HepG2 (cell line): Measurements from ENCODE around the gene SLC9A1. TPM values are rescaled to one million over a fixed set of nuclear protein-coding genes. Genes with fewer than 3 reads are reported as not detected.

Source experiments
- GFI1 ChIP-seq: sonication (generic); formaldehyde crosslinking; IDR thresholded peaks from 2 replicates; pipeline ENCODE4 v1.5.0; 2020; ENCODE audit warnings: missing genetic modification reagents, mild to moderate bottlenecking, borderline replicate concordance
- HDAC6 ChIP-seq: fragments of 200-600 bp; sonication (generic); IDR thresholded peaks from 2 replicates; pipeline ENCODE4 v1.7.0; 2017; ENCODE audit warnings: mild to moderate bottlenecking, antibody characterized with exemption, low read length, low read depth
- KMT2A ChIP-seq: sonication (generic); formaldehyde crosslinking; IDR thresholded peaks from 2 replicates; pipeline ENCODE4 v1.4.0; 2020; ENCODE audit warnings: missing genetic modification reagents
- PHF20 ChIP-seq: sonication (generic); formaldehyde crosslinking; IDR thresholded peaks from 2 replicates; pipeline ENCODE4 v1.5.0; 2020; ENCODE audit warnings: mild to moderate bottlenecking, missing genetic modification reagents
- POLR2G ChIP-seq: fragments of 200-400 bp; formaldehyde crosslinking; IDR thresholded peaks from 2 replicates; pipeline ENCODE4 v1.6.1; 2018; ENCODE audit warnings: mild to moderate bottlenecking, low read depth, low read length, moderate library complexity
- RXRB ChIP-seq: IDR thresholded peaks from 2 replicates; pipeline ENCODE4 v1.6.1; 2016; ENCODE audit warnings: borderline replicate concordance, missing genetic modification reagents, missing compliant biosample characterization
- ZFP36L1 ChIP-seq: sonication (generic); formaldehyde crosslinking; IDR thresholded peaks from 2 replicates; pipeline ENCODE4 v1.8.0; 2022; ENCODE audit warnings: mild to moderate bottlenecking, missing genetic modification reagents, moderate library complexity
- ZFP90 ChIP-seq: sonication (generic); formaldehyde crosslinking; IDR thresholded peaks from 2 replicates; pipeline ENCODE4 v1.8.0; 2022; ENCODE audit warnings: missing genetic modification reagents, mild to moderate bottlenecking, inconsistent platforms, borderline replicate concordance
- ZNF296 ChIP-seq: sonication (generic); formaldehyde crosslinking; conservative IDR thresholded peaks from 2 replicates; pipeline ENCODE4 v1.5.0; 2020; ENCODE audit warnings: mild to moderate bottlenecking, missing genetic modification reagents
- polyA plus RNA-seq, 8 experiments: library from polyadenylated mRNA; depleted of rRNA in 3 of 8; stranded (reverse) in 7 of 8; unstranded in 1 of 8; fragments of >200 nt; fragmentation: Illumina TruSeq in 4 of 8; extraction: Trizol in 4 of 8; gene quantifications; 2 replicates each; pipeline versions ENCODE4 v1.2.1 to v1.2.3, GENCODE V29; 2011 to 2016; ENCODE audit warnings: low read depth in 4 of 8, missing spikeins in 1 of 8, mixed read lengths in 1 of 8; ENCODE audit not compliant: insufficient read depth in 1 of 8
- total RNA-seq, 5 experiments: library from RNA; depleted of rRNA; stranded (reverse); fragments of >200 nt; fragmentation: Illumina TruSeq; extraction: Trizol; gene quantifications; 2 replicates each; pipeline ENCODE4 v1.2.3, GENCODE V29; 2016; ENCODE audit warnings: low read depth in 1 of 5
- TF ChIP-seq, protein P1 (sequence below): sonication (generic); formaldehyde crosslinking; IDR thresholded peaks from 2 replicates; pipeline ENCODE4 v1.5.0; 2020; ENCODE audit warnings: missing genetic modification reagents
- TF ChIP-seq, protein P2 (sequence below): sonication (generic); formaldehyde crosslinking; IDR thresholded peaks from 2 replicates; pipeline ENCODE4 v1.8.0; 2022; ENCODE audit warnings: mild to moderate bottlenecking, missing genetic modification reagents
- TF ChIP-seq, protein P3 (sequence below): sonication (generic); formaldehyde crosslinking; conservative IDR thresholded peaks from 2 replicates; pipeline ENCODE4 v1.8.0; 2022; ENCODE audit warnings: missing genetic modification reagents
- TF ChIP-seq, protein P4 (sequence below), 2 experiments: sonication (generic) in 1 of 2; formaldehyde crosslinking in 1 of 2; IDR thresholded peaks; 2 replicates each; pipeline versions ENCODE4 v1.4.0 to v1.6.1; 2018 to 2020; ENCODE audit warnings: missing genetic modification reagents in 2 of 2, borderline replicate concordance in 1 of 2, low read depth in 1 of 2, mild to moderate bottlenecking in 1 of 2, missing biosample characterization in 1 of 2
- TF ChIP-seq, protein P5 (sequence below): sonication (generic); formaldehyde crosslinking; IDR thresholded peaks from 2 replicates; pipeline ENCODE4 v1.5.1; 2020; ENCODE audit warnings: missing genetic modification reagents, mild to moderate bottlenecking, borderline replicate concordance
- TF ChIP-seq, protein P6 (sequence below): sonication (generic); formaldehyde crosslinking; IDR thresholded peaks from 2 replicates; pipeline ENCODE4 v1.5.0; 2020; ENCODE audit warnings: mild to moderate bottlenecking, missing genetic modification reagents, borderline replicate concordance

Gene SLC9A1
- total and polyA plus RNA-seq, 2 of the 13 experiments (the other 11 are each of a cell fraction or from before 2014, with no cell fraction given) = 1.4 to 2.9 TPM

DNA sequence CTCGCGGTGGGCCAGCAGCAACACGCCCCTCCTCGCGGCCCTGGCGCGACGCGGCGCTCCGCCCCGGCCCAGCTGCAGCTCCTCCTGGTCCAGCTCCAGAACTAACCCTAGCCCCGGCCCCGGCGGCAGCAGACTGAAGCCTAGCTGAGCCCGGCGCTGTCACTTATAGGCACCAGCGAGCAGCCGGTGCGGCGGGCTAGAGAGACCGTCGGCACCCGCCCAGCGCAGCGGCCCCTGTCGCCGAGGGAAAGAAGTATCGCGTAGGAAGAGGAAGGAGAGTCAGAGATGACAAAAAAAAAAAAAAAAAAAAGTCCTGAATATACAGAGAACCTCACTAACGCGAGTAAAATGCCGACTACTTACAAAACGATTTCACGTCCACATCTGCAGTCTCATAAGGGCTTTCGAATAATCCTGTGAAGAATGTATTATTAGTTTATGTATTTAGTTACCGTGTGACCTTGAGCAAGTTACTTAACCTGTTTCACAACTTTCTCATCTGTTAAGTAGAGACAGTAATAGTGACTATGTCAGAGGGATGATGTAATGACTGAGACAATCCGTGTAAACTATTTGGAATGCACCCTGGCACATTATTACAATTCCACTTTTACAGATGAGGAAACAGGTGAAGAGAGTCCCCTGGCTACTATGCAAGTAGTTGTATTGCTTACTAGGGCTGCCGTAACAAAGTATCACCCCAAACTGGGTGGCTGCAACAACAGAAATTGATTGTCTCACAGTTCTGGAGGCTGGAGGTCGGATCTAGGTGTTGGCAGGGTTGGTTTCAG, at the start of gene SLC9A1 (continued):
- TF ChIP-seq, protein P1, sequence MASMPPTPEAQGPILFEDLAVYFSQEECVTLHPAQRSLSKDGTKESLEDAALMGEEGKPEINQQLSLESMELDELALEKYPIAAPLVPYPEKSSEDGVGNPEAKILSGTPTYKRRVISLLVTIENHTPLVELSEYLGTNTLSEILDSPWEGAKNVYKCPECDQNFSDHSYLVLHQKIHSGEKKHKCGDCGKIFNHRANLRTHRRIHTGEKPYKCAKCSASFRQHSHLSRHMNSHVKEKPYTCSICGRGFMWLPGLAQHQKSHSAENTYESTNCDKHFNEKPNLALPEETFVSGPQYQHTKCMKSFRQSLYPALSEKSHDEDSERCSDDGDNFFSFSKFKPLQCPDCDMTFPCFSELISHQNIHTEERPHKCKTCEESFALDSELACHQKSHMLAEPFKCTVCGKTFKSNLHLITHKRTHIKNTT (CRISPR knock-in tag) = no peak
- TF ChIP-seq ZNF296 (CRISPR knock-in tag) (no peak), POLR2G (peak; percentile 99), PHF20 (CRISPR knock-in tag) (peak; percentile 82), HDAC6 (no peak), RXRB (CRISPR knock-in tag) (peak; percentile 83), ZFP36L1 (peak; percentile 47; the same call in 1 of the 2 replicates), GFI1 (CRISPR knock-in tag) (0 out of 2 replicates have a peak, but pooled peaks have one; percentile 55), ZFP90 (CRISPR knock-in tag) (peak; percentile 96), KMT2A (CRISPR knock-in tag) (peak; percentile 75)
- TF ChIP-seq, protein P2, sequence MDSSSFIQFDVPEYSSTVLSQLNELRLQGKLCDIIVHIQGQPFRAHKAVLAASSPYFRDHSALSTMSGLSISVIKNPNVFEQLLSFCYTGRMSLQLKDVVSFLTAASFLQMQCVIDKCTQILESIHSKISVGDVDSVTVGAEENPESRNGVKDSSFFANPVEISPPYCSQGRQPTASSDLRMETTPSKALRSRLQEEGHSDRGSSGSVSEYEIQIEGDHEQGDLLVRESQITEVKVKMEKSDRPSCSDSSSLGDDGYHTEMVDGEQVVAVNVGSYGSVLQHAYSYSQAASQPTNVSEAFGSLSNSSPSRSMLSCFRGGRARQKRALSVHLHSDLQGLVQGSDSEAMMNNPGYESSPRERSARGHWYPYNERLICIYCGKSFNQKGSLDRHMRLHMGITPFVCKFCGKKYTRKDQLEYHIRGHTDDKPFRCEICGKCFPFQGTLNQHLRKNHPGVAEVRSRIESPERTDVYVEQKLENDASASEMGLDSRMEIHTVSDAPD (CRISPR knock-in tag) = peak; percentile 19; the same call in 1 of the 2 replicates
- TF ChIP-seq, protein P3, sequence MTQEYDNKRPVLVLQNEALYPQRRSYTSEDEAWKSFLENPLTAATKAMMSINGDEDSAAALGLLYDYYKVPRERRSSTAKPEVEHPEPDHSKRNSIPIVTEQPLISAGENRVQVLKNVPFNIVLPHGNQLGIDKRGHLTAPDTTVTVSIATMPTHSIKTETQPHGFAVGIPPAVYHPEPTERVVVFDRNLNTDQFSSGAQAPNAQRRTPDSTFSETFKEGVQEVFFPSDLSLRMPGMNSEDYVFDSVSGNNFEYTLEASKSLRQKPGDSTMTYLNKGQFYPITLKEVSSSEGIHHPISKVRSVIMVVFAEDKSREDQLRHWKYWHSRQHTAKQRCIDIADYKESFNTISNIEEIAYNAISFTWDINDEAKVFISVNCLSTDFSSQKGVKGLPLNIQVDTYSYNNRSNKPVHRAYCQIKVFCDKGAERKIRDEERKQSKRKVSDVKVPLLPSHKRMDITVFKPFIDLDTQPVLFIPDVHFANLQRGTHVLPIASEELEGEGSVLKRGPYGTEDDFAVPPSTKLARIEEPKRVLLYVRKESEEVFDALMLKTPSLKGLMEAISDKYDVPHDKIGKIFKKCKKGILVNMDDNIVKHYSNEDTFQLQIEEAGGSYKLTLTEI = no peak
- TF ChIP-seq, protein P4, sequence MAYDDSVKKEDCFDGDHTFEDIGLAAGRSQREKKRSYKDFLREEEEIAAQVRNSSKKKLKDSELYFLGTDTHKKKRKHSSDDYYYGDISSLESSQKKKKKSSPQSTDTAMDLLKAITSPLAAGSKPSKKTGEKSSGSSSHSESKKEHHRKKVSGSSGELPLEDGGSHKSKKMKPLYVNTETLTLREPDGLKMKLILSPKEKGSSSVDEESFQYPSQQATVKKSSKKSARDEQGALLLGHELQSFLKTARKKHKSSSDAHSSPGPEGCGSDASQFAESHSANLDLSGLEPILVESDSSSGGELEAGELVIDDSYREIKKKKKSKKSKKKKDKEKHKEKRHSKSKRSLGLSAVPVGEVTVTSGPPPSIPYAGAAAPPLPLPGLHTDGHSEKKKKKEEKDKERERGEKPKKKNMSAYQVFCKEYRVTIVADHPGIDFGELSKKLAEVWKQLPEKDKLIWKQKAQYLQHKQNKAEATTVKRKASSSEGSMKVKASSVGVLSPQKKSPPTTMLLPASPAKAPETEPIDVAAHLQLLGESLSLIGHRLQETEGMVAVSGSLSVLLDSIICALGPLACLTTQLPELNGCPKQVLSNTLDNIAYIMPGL (CRISPR knock-in tag; IDR thresholded peaks at IDR 0.05; ENCODE audit: borderline replicate concordance in 1 of 2, low read depth in 1 of 2) = peak; percentile 89 to 93
- TF ChIP-seq, protein P5, sequence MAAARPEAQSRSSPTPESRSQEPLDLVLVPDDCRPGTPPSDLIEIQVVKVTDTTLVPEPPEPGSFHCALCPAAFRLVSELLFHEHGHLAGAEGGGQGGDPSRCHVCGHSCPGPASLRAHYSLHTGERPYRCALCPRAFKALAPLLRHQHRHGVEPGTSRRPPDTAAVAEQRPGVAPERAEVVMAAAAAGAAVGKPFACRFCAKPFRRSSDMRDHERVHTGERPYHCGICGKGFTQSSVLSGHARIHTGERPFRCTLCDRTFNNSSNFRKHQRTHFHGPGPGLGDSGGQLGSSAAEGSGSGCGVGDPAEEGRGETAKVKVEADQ (CRISPR knock-in tag) = peak; percentile 95
- TF ChIP-seq, protein P6, sequence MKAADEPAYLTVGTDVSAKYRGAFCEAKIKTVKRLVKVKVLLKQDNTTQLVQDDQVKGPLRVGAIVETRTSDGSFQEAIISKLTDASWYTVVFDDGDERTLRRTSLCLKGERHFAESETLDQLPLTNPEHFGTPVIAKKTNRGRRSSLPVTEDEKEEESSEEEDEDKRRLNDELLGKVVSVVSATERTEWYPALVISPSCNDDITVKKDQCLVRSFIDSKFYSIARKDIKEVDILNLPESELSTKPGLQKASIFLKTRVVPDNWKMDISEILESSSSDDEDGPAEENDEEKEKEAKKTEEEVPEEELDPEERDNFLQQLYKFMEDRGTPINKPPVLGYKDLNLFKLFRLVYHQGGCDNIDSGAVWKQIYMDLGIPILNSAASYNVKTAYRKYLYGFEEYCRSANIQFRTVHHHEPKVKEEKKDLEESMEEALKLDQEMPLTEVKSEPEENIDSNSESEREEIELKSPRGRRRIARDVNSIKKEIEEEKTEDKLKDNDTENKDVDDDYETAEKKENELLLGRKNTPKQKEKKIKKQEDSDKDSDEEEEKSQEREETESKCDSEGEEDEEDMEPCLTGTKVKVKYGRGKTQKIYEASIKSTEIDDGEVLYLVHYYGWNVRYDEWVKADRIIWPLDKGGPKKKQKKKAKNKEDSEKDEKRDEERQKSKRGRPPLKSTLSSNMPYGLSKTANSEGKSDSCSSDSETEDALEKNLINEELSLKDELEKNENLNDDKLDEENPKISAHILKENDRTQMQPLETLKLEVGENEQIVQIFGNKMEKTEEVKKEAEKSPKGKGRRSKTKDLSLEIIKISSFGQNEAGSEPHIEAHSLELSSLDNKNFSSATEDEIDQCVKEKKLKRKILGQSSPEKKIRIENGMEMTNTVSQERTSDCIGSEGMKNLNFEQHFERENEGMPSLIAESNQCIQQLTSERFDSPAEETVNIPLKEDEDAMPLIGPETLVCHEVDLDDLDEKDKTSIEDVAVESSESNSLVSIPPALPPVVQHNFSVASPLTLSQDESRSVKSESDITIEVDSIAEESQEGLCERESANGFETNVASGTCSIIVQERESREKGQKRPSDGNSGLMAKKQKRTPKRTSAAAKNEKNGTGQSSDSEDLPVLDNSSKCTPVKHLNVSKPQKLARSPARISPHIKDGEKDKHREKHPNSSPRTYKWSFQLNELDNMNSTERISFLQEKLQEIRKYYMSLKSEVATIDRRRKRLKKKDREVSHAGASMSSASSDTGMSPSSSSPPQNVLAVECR (CRISPR knock-in tag) = peak; percentile 82
